OCI-LY7 (cell line): ENCODE data around the gene KCNMA1.

ENCODE experiments used
- EZH2phosphoT487 ChIP-seq: fragments of 200-600 bp; sonication (generic); IDR thresholded peaks from 2 replicates; pipeline ENCODE4 v1.6.1; 2018; ENCODE audit warnings: low read depth, borderline replicate concordance, mild to moderate bottlenecking, mixed run types, antibody characterized with exemption, low read length, moderate library complexity, mixed read lengths
- TF ChIP-seq, protein P1 (sequence below): fragments of 200-600 bp; sonication (generic); conservative IDR thresholded peaks from 2 replicates; pipeline ENCODE4 v1.5.1; 2014; ENCODE audit warnings: mild to moderate bottlenecking, antibody characterized with exemption, low read length, moderate library complexity, mixed read lengths

DNA sequence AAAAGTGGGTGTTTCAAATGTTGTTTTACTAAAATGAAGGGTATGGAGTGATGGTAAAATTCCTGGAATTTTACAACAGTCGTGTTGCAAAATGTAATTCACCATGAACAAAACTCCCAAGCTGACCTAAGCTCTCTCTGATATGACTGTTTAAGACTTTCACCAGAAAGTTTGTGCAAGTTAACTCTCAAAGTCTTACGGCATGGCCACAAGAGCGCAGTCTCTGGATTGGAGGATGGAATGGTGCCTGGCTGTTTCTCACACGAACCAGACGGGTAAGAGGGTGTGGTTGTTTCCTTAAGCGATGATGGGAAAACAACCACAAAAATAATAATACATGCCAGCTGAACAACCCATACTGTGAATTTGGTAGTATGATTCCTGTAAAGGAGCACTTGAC lies 662.5 kb downstream of the KCNMA1 start:
- TF ChIP-seq, protein P1, sequence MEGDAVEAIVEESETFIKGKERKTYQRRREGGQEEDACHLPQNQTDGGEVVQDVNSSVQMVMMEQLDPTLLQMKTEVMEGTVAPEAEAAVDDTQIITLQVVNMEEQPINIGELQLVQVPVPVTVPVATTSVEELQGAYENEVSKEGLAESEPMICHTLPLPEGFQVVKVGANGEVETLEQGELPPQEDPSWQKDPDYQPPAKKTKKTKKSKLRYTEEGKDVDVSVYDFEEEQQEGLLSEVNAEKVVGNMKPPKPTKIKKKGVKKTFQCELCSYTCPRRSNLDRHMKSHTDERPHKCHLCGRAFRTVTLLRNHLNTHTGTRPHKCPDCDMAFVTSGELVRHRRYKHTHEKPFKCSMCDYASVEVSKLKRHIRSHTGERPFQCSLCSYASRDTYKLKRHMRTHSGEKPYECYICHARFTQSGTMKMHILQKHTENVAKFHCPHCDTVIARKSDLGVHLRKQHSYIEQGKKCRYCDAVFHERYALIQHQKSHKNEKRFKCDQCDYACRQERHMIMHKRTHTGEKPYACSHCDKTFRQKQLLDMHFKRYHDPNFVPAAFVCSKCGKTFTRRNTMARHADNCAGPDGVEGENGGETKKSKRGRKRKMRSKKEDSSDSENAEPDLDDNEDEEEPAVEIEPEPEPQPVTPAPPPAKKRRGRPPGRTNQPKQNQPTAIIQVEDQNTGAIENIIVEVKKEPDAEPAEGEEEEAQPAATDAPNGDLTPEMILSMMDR, result no peak
- TF ChIP-seq EZH2phosphoT487, result no peak
